Stomach (tissue), 4 donors: ENCODE measurements around the gene CARMIL1.

ENCODE experiments used
- EP300 ChIP-seq: sonication (generic); formaldehyde crosslinking; IDR thresholded peaks from one replicate; pipeline ENCODE4 v1.6.1; 2017; ENCODE audit warnings: antibody characterized with exemption
- POLR2A ChIP-seq, 4 donors: fragments of 450-650 bp; IDR thresholded peaks; one replicate each; pipeline ENCODE4 v1.6.1; 2016; ENCODE audit warnings: antibody characterized with exemption in 4 of 4, control low read depth in 2 of 4, mild to moderate bottlenecking in 1 of 4, moderate library complexity in 1 of 4
- TF ChIP-seq, protein P1 (sequence below), 7 experiments: fragments of 450-650 bp in 4 of 7; fragments of 200-600 bp in 3 of 7; sonication (generic) in 3 of 7; IDR thresholded peaks; one replicate each; pipeline ENCODE4 v1.5.1; 2016 to 2019; ENCODE audit warnings: antibody characterized with exemption in 7 of 7, control low read depth in 2 of 7, mild to moderate bottlenecking in 1 of 7

DNA sequence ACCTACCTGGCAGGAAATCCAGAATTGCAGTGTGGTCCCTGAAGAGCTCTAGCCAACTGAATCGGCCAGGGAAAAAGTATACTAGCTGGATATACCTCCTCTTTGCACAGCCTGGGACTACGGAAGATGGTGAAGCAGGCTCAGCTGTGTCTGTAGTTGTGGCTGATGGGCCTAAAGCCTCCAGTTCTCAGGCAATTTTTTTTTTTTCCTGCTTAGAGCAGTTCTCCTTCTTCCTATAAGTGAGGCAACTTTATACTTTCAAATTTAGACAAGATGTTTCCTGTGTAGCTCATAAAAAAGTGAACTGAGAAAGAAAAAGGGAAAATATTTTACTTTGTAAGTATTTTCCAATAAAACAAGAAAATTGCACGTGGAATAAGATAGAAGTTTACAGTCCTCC lies 172.9 kb downstream of the CARMIL1 start:
- TF ChIP-seq, protein P1, sequence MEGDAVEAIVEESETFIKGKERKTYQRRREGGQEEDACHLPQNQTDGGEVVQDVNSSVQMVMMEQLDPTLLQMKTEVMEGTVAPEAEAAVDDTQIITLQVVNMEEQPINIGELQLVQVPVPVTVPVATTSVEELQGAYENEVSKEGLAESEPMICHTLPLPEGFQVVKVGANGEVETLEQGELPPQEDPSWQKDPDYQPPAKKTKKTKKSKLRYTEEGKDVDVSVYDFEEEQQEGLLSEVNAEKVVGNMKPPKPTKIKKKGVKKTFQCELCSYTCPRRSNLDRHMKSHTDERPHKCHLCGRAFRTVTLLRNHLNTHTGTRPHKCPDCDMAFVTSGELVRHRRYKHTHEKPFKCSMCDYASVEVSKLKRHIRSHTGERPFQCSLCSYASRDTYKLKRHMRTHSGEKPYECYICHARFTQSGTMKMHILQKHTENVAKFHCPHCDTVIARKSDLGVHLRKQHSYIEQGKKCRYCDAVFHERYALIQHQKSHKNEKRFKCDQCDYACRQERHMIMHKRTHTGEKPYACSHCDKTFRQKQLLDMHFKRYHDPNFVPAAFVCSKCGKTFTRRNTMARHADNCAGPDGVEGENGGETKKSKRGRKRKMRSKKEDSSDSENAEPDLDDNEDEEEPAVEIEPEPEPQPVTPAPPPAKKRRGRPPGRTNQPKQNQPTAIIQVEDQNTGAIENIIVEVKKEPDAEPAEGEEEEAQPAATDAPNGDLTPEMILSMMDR (IDR thresholded peaks at IDR 0.05): no peak
- no peak for TF ChIP-seq POLR2A (IDR thresholded peaks at IDR 0.05)
- no peak for TF ChIP-seq EP300
